HG03342 (cell line): ENCODE data around the gene TNS3.
A peak's percentile ranks its signal among the peaks of the same experiment; 100 is the strongest.

ENCODE experiments used
- ATAC-seq: cut with Tn5 transposase; IDR thresholded peaks from one replicate; pipeline ENCODE4 v1.9.1; 2021; ENCODE audit warnings: mild to moderate bottlenecking, moderate library complexity; ENCODE audit not compliant: unreplicated experiment

TNS3 gene

DNA sequence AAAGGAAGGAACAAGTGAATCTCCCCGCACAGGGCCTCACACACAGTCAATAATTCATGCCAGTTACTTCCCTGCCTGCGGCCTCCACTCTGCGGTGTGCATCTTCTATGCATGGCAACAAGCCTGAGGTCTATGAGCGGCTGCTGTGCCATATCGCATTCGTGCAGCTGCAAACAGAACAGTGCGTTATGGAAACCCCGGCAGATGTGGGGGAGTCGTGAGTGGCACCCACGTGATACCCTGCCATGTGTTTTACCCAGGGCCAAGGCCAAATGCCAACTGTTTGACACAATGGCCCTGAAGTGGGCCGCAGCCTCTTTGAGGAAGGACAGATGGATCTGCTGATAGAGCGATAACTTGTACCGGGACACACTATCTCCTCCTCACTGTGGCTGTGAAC, 13.4 kb downstream of the TNS3 start:
- ATAC-seq, result no peak

DNA sequence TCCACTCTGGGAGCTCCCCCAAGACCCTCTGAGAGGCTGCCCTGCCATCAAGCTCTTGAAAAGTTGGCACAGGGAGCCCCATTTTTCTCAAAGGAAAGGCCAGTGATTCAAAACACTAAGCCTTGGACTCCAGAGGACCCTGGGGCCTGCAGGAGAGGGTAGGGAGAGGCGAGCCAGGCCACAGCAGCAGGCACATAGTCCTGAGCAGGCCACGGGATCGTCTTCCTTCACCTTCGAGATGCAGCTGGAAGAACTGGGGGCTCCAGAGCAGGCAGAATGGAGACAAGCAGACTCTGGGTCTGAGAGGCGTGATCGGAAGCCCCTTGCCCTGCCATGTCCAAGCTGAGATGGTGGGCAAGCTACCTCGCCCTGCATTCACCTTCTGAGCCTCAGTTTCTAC, 13.9 kb downstream of the TNS3 start:
- no peak for ATAC-seq

- no peak for ATAC-seq
These were observed 16.2 kb downstream of the TNS3 start for GRCh38 chr7:47565640-47566250.

- ATAC-seq, result no peak
These were observed 18.4 kb downstream of the TNS3 start for GRCh38 chr7:47563521-47563920.

DNA sequence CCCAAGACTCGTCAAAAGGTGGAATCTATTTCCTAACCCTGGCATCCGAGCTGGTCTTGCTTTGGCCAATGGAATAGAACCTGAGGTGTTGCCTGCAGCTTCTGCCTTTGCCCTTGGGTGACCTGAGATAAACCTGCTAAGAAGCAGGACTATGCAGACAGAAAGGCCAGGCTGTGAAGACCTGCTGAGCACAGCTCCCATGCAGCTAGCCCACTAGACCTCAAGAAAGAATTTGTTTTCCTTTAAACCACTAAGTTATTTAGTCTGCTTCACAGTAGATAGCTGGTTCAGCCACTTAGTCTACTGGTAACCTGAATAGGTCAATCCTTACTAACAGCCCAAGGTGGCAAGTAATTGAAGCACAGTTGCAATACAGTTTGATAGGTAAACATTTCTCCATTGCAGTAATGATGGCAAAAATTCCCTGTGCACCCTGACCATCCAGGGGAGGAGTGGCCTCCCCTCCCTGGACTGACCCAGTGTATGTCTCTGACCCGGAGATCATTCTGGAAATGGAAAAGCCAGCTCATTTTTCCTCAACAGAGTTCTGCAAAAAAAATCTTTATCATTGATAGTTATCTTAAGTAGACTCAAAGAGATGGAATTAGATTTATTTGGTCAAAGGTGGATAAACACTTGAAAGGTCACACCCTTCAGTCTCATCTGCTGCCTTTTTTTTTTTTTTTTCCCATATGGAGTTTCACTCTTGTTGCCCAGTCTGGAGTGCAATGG, 20.0 kb downstream of the TNS3 start:
- no peak for ATAC-seq

- ATAC-seq, result no peak
These were observed 22.3 kb downstream of the TNS3 start for GRCh38 chr7:47559306-47560220.

- no peak for ATAC-seq
These were observed 23.9 kb downstream of the TNS3 start for GRCh38 chr7:47557694-47558670.

DNA sequence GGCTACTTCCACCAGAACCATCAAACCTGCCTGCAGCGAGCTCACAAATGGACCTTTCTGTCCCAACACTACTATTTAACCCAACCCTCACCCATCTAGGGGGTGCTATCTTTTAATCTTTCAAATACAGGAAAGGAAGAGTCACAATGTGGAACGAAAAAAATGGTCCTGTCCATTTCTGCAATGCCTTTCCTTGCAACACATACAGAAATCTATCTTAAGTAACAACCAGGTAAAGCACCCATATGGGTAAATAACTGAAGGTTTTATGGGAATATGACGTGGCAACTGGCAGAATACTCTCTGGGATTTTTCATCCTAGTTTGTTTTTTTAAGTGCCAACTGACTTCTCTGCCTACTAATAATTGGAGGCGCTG, 24.6 kb downstream of the TNS3 start:
- ATAC-seq, result no peak

DNA sequence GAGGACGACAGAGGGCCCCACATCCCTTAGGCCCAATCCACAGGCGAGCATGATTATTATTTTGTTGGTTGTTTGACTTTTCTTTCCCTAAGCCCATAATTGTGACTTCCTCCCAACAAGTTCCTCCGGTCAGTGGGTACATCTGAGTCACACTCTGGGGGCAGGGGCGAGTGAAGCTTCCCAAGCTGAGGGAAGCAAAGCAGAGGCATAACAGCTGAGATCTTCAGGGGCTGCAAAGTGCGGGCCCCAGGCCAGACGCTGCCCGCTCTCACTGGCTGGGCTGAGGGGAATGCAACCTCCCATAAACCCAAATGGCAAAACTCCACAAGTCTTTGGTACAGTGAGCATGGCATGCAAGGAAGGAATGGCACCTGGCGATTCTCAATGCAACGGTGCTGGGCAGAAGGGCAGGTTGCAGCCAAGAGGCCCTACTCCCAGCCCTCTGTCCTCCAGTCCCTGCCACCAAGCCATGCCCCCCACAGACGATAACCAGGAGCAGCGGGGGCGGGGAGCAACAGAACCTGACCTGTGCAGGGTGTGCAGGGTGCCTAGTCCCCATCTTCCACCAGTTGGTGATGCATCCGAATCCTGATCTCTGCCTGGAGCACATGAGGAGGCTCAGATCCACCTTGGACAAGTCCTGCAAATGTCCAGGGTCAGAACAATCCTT, 25.3 kb downstream of the TNS3 start:
- ATAC-seq, result no peak

DNA sequence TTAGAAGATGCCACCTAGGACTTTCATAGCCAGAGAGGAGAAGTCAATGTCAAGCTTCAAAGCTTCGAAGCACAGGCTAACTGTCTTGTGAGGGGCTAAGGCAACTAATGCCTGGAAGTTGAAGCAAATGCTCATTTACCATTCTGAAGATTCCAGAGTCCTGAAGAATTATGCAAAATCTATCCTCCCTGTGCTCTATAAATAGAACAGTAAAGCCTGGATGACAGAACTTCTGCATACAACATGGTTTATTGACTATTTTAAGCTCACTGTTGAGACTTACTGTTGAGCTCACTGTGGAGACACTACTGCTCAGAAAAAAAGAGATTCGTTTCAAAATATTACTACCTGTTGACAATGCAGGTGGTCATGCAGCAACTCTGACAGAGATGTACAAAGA, 28.6 kb downstream of the TNS3 start:
- ATAC-seq, result no peak

DNA sequence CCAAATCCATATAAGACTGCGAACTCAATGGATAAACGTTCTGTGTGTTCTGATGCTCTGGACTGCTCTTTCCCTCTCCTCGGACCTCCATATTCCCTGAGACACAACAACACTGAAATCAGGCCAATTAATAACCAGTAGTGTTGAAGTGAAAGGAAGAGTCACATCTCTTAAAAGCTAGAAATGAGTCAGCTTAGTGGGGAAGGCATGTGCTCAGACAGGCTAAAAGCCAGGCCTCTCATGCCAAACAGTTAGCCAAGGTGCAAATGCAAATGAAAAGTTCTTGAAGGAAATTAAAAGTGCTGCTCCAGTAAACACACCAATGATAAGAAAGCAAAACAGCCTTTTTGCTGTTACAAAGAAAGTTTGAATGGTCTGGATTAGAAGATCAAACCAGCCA, 29.3 kb downstream of the TNS3 start:
- peak; percentile 99 for ATAC-seq

- no peak for ATAC-seq
These were observed 30.1 kb downstream of the TNS3 start for GRCh38 chr7:47551668-47552440.

DNA sequence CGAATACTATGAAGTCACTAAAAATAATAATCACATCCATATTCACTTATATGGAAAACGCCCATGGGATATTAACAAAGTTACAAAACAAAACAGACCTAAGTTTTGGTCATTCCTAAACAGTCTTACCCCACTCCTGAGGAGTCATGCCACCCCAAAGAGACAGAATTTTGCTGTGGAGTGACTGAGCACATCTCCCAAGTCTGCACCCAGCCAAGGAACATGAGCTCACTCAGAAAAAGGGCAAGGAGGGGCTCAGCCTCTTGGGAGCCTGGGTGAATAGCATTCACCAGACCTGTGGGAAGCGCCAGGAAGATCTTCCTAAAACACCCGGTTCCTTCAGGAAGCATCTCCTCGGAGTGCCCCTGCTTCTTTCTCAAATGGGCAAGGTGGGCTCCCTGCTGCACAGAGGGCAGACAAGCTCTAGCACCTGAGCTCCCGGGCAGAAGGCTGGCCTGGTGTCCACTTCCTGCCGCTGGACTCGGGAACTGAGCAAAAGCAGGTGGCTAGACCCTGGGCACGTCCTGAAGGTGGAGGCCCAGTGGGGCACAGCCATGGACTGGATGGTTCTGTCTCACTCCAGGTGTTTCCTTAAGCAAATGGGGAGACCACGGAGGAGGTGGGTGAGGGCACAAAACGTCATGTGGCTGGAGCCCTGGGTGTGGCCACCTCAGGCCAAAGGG, 31.0 kb downstream of the TNS3 start:
- ATAC-seq, result no peak

- no peak for ATAC-seq
These were observed 32.0 kb downstream of the TNS3 start for GRCh38 chr7:47549916-47550315.

DNA sequence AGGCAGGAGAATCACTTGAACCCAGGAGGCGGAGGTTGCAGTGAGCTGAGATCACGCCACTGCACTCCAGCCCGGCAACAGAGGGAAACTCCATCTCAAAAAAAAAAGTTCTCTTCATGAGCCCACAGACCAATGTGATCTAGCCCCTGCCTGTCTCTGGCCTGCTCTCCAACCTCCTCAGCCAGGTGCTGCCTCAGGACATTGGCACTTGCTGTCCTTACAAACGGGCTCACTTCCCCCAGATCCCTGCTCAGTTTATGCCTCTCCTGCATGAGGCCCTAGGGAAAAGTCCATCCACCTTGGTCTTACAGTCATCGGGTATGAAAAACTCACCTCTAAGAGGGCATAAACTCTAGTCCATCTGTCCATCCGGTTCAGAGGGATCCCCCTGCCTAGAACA, 32.5 kb downstream of the TNS3 start:
- ATAC-seq, result no peak

DNA sequence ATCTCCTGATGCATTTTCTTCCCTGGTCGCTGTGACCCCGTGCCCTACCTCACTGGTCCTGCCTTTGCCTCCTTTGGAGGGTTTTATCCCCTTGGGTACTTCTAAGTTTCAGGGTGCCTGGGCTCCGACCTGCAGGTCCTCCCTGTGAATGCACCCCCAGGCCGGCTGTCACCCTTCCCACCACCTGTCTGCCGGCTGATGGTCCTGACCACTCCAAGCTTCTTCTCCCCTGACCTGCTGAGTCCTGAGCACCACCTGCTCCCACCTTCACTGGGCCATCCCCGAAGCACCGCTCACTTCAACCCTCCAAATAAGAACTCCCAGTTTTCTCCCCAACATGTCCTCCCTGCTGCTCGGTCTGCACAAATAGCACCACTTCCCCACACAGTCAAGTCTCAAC, 33.4 kb downstream of the TNS3 start:
- no peak for ATAC-seq

DNA sequence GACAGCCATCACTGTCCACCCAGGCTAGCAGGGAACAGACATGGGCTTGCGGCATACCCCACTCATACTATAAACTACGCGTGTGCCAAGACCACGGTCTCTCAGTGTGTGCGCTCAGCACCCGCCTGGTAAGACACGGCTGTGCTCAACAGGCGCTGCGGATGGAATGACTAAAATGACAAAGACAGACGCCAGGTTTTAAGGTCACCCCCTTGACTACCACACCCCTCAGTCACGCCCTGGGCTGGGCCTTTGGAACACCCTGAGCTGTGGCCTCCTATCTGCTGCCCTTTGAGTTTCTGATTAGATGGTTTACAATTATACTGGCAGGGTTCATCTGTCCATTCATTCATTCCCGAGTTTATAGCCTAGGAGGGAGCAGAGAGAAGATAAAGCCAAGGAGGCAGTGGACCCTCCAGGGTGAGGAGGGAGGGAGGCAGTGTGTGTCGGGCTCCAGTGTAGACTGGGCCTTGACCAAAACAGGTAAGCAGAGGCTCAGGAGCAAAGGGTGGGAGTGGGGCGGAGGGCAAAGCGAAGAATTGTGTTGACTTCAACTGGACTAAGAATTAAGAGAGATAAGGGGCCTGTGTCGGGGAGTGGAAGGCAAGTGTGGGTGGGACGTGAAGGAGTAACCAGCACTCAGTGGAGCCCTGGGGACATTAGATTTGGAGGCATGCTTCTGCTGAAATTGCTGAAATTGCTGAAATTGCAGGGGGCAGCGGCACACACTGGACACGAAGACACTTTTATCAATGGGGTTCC, 35.0 kb downstream of the TNS3 start:
- no peak for ATAC-seq

DNA sequence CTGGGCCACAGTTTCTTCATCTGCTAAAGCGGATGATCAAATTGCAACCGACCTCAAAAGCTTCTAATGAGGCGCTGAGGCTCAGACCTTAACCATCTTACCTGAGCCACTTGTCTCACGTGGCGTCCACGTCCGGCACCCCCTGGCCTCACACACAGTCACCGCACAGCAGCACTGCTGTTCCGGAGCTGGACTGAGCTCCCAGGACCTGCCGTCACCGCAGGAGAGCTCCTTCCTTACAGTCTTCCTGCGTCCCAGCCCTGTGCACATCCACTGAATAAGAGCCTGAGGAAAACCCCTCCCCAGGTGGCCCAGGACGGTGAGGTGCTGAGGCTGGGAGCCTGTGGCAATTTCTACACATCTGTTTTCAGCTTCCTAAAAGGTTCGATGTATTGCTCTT, 35.7 kb downstream of the TNS3 start:
- ATAC-seq, result no peak
